Ishikawa (cell line): Measurements from ENCODE around the gene NXPE3.

ENCODE experiments used
- CEBPB ChIP-seq: IDR thresholded peaks from 2 replicates; pipeline ENCODE4 v1.6.1; 2012
- CREB1 ChIP-seq: IDR thresholded peaks from 2 replicates; pipeline ENCODE4 v1.6.1; 2012; ENCODE audit warnings: low read depth
- EGR1 ChIP-seq: IDR thresholded peaks from 2 replicates; pipeline ENCODE4 v1.6.1; 2012
- EP300 ChIP-seq: IDR thresholded peaks from 2 replicates; pipeline ENCODE4 v1.6.1; 2012; ENCODE audit warnings: borderline replicate concordance
- FOXM1 ChIP-seq: IDR thresholded peaks from 2 replicates; pipeline ENCODE4 v1.6.1; 2012; ENCODE audit warnings: low read depth, borderline replicate concordance
- NFIC ChIP-seq: IDR thresholded peaks from 2 replicates; pipeline ENCODE4 v1.6.1; 2012
- RAD21 ChIP-seq: IDR thresholded peaks from 2 replicates; pipeline ENCODE4 v1.6.1; 2012; ENCODE audit warnings: low read depth
- REST ChIP-seq: IDR thresholded peaks from 2 replicates; pipeline ENCODE4 v1.6.1; 2012; ENCODE audit warnings: low read depth, mild to moderate bottlenecking
- TAF1 ChIP-seq: IDR thresholded peaks from 2 replicates; pipeline ENCODE4 v1.6.1; 2012; ENCODE audit warnings: low read depth, mild to moderate bottlenecking
- TCF12 ChIP-seq: IDR thresholded peaks from 2 replicates; pipeline ENCODE4 v1.6.1; 2012; ENCODE audit warnings: low read depth
- TEAD4 ChIP-seq: IDR thresholded peaks from 2 replicates; pipeline ENCODE4 v1.6.1; 2012
- USF1 ChIP-seq: IDR thresholded peaks from 2 replicates; pipeline ENCODE4 v1.6.1; 2012
- YY1 ChIP-seq: IDR thresholded peaks from 2 replicates; pipeline ENCODE4 v1.6.1; 2012; ENCODE audit warnings: low read depth
- ZBTB7A ChIP-seq: IDR thresholded peaks from 2 replicates; pipeline ENCODE4 v1.6.1; 2012; ENCODE audit warnings: low read depth
- TF ChIP-seq, protein P1 (sequence below): IDR thresholded peaks from 2 replicates; pipeline ENCODE4 v1.6.1; 2012

The NXPE3 gene

DNA sequence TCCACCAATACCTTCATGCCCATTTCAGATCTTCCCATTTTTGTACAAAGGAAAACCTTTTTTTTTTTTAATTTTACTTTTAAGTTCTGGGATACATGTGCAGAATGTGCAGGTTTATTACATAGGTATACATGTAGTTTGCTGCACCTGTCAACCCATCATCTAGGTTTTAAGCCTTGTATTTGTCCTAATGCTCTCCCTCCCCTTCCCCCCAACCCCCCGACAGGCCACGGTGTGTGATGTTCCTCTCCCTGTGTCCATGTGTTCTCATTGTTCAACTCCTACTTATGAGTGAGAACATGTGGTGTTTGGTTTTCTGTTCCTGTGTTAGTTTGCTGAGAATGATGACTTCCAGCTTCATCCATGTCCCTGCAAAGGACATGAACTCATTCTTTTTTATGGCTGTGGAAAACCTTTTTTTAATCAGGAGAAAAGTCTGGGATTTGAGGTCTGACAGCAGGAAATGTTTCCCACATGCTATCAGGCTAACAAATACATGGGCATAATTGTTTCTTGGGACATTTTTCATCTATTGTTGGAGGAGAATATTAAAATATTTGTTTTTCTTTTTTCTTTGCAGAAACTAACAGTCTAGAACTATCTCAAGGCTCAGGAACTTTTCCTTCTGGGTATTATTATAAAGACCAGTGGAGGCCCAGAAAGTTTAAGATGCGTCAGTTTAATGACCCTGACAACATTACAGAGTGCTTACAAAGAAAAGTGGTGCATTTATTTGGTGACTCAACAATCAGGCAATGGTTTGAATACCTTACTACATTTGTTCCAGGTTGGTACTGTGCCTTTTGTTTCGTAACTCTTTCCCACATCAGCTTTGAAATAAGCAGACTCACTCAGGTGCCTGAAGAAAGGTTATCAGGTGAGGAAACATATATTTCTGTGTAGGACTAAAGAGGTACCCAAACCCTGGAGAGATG is 37.5 kb downstream of the NXPE3 start:
- TF ChIP-seq EGR1 (no peak), YY1 (no peak), RAD21 (no peak)

DNA sequence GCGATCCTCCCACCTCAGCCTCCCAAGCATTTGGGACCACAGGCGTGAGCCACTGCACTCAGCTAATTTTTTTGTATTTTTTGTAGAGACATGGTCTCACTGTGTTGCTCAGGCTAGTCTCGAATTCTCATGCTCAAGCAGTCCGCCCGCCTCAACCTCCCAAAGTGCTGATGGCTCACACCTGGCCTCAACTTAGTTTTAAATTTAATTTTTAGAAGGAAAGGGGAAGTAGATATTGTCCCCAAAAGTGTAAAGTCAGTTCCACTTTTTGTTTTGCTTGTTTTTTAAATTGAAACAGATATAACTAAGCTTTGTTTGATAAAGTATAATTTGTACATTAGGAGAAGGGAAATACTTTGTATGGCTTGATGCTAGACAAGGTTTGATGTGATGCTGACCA is 39.0 kb downstream of the NXPE3 start:
- TF ChIP-seq TAF1 (no peak), EP300 (no peak), CREB1 (no peak), EGR1 (no peak), FOXM1 (no peak), CEBPB (no peak), USF1 (no peak)
- TF ChIP-seq, protein P1, sequence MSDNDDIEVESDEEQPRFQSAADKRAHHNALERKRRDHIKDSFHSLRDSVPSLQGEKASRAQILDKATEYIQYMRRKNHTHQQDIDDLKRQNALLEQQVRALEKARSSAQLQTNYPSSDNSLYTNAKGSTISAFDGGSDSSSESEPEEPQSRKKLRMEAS: no peak

- no peak for TF ChIP-seq ZBTB7A
- no peak for TF ChIP-seq REST
- no peak for TF ChIP-seq TCF12
Observed at GRCh38 chr3:101819649-101820206, 40.7 kb downstream of the NXPE3 start.

GRCh38 chr3:101821503-101821902 is 42.5 kb downstream of the NXPE3 start:
- no peak for TF ChIP-seq CREB1
- TF ChIP-seq USF1: no peak
- TF ChIP-seq ZBTB7A: no peak
- TF ChIP-seq, protein P1: no peak
- no peak for TF ChIP-seq YY1
- no peak for TF ChIP-seq TCF12
- no peak for TF ChIP-seq EP300
- TF ChIP-seq TEAD4: no peak

- TF ChIP-seq USF1: no peak
Observed at GRCh38 chr3:101823525-101823924, 44.5 kb downstream of the NXPE3 start.

DNA sequence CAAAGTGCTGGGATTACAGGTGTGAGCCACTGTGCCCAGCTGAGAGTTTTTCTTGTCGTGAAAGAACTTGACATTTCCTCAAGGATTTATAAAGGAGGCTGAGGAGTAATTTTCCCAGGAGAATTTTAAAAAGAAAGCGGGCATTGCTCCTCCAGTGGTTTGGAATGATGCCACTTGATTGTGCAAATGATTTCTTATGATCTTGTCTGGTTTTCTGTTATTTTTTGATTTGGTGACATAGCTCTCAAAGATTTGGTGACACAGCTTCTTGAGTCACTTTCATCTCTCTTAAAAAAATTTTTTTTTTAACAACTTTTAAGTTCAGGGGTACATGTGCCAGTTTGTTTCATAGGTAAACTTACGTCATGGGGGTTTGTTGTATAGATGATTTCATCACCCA is 45.7 kb downstream of the NXPE3 start:
- no peak for TF ChIP-seq TEAD4
- no peak for TF ChIP-seq FOXM1
- TF ChIP-seq TCF12: no peak
- no peak for TF ChIP-seq NFIC
- no peak for TF ChIP-seq CREB1

DNA sequence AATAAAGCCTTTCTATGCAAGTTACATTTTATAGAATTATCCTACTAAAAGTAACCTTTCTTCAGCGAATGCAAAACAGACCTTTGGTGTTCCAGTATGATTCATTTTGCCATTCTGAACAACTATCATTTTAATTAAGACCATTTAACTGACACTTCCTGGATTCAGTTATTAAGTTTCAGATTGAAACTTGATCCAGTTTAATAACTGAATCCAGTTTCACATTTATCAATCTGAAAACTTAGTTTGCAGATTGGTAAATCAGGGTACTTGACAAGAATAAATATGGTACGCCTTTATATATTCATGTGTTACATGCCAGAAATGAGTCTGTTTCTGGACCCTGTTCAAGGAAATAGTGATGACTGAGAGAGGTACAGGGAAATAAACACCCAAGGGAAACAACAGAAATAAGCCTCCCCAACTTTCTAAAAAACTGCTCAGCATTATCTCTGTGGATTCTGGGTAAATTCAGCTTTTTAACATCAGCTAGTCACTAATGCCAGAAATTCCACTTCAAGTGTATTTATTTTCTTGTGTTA is 47.0 kb downstream of the NXPE3 start:
- TF ChIP-seq CREB1 (no peak), FOXM1 (no peak), NFIC (no peak), ZBTB7A (no peak), YY1 (no peak), TAF1 (no peak), REST (no peak), TEAD4 (no peak), TCF12 (no peak), RAD21 (no peak), CEBPB (no peak), USF1 (no peak), EGR1 (no peak), EP300 (no peak)
- TF ChIP-seq, protein P1: no peak
